OCI-LY7 (cell line): ENCODE measurements around the gene MTM1. TPM values are rescaled to one million over a fixed set of nuclear protein-coding genes. Genes with fewer than 3 reads are reported as not detected.

Experiments used
- BruUV-seq: library from RNA; stranded (reverse); fragments of 400-500 nt; replicated peaks from 2 replicates; lab custom pipeline; 2021; lab: Mats Ljungman, UMichigan
- CTCF ChIA-PET: fragments of 300-600 bp; sonication (Branson Sonifier 250); formaldehyde crosslinking; loops from one replicate; lab custom pipeline; 2022; ENCODE audit warnings: antibody characterized with exemption; ENCODE audit not compliant: unreplicated experiment; lab: Charles Lee
- POLR2A ChIA-PET: fragments of 300-600 bp; sonication (Branson Sonifier 250); formaldehyde crosslinking; loops from one replicate; lab custom pipeline; 2022; ENCODE audit warnings: antibody characterized with exemption; lab: Charles Lee
- DNase-seq: peaks from one replicate; pipeline ENCODE4 v3.0.0-alpha.2; 2015; ENCODE audit warnings: low spot score
- H2AFZ ChIP-seq: fragments of 200-600 bp; sonication (generic), shearing (Covaris generic); 2 replicates; pipeline ENCODE4 v1.6.1; 2014; ENCODE audit warnings: mild to moderate bottlenecking, antibody characterized with exemption, low read length, moderate library complexity
- H3K27ac ChIP-seq: fragments of 200-600 bp; sonication (generic); 2 replicates; pipeline ENCODE4 v1.5.1; 2014; ENCODE audit warnings: mixed run types, low read depth, mild to moderate bottlenecking, moderate library complexity, low read length, inconsistent platforms; ENCODE audit not compliant: poor library complexity, severe bottlenecking
- H3K36me3 ChIP-seq: fragments of 200-600 bp; sonication (generic); 2 replicates; pipeline ENCODE4 v1.6.1; 2014; ENCODE audit warnings: mild to moderate bottlenecking, antibody characterized with exemption, low read length, moderate library complexity, mixed read lengths; ENCODE audit not compliant: insufficient read depth
- H3K4me1 ChIP-seq: fragments of 200-600 bp; sonication (generic); 2 replicates; pipeline ENCODE4 v1.5.1; 2014; ENCODE audit warnings: mild to moderate bottlenecking, low read length; ENCODE audit not compliant: insufficient read depth, poor library complexity, severe bottlenecking
- H3K4me2 ChIP-seq: fragments of 200-600 bp; sonication (generic); 2 replicates; pipeline ENCODE4 v1.6.1; 2014; ENCODE audit warnings: mild to moderate bottlenecking, low read length
- H3K4me3 ChIP-seq: fragments of 200-600 bp; sonication (generic); 2 replicates; pipeline ENCODE4 v1.5.1; 2014; ENCODE audit warnings: mild to moderate bottlenecking, low read depth, low read length; ENCODE audit not compliant: poor library complexity, severe bottlenecking
- H3K79me2 ChIP-seq: fragments of 200-600 bp; sonication (generic); 2 replicates; pipeline ENCODE4 v1.6.1; 2016; ENCODE audit warnings: low read depth, mild to moderate bottlenecking, low read length, moderate library complexity, mixed read lengths; ENCODE audit not compliant: insufficient read depth
- H3K9me2 ChIP-seq: fragments of 200-600 bp; sonication (generic); 2 replicates; pipeline ENCODE4 v1.6.1; 2016; ENCODE audit warnings: mild to moderate bottlenecking, low read length, mixed read lengths; ENCODE audit not compliant: insufficient read depth
- H3K9me3 ChIP-seq: fragments of 200-600 bp; sonication (generic); 2 replicates; pipeline ENCODE4 v1.6.1; 2014; ENCODE audit warnings: mild to moderate bottlenecking, mixed run types, low read length, mixed read lengths
- H4K20me1 ChIP-seq: fragments of 200-600 bp; sonication (generic); 2 replicates; pipeline ENCODE4 v1.6.1; 2014; ENCODE audit warnings: mild to moderate bottlenecking, antibody characterized with exemption, low read length, moderate library complexity, mixed read lengths; ENCODE audit not compliant: insufficient read depth
- CTCF ChIP-seq: fragments of 200-600 bp; sonication (generic); conservative IDR thresholded peaks from 2 replicates; pipeline ENCODE4 v1.5.1; 2014; ENCODE audit warnings: mild to moderate bottlenecking, antibody characterized with exemption, low read length, moderate library complexity, mixed read lengths
- EZH2phosphoT487 ChIP-seq: fragments of 200-600 bp; sonication (generic); IDR thresholded peaks from 2 replicates; pipeline ENCODE4 v1.6.1; 2018; ENCODE audit warnings: low read depth, borderline replicate concordance, mild to moderate bottlenecking, mixed run types, antibody characterized with exemption, low read length, moderate library complexity, mixed read lengths
- intact Hi-C: fragments of 100-400 bp; cut with micrococcal nuclease; formaldehyde crosslinking; loops from one replicate; pipeline ENCODE4 v1.10.0; 2022; ENCODE audit not compliant: unreplicated experiment
- total RNA-seq, 2 experiments: library from RNA; depleted of rRNA in 1 of 2; stranded (reverse); fragments of >200 nt in 1 of 2; shearing (Covaris generic) in 1 of 2; gene quantifications; 2 replicates each; pipeline ENCODE4 v1.2.3, GENCODE V29; 2014 to 2022

MTM1 gene
- total RNA-seq, 2 experiments from 2014 or later: 6.0 to 19.7 TPM

DNA sequence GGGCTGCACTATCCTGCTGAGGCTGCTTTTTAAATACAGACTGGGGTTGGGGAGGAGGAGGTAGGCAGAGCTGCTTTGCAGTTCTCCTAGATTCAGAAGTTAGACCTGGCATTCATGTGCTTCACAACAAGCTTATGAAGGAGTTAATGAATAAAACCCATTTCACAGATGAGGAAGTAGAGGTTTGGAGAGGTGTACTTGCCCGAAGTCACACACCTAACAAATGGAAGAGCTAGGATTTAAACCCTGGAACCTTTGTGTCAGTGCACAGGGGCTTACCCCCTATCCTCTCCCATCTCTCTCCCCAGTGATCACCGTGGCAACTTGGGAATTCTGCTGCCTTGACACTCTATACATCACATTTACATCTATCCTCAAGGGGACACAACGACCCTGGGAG is 3.6 kb upstream of the MTM1 start:
- no peak overlapping the region for H3K27ac ChIP-seq
- no peak overlapping the region for H3K4me2 ChIP-seq
- DNase-seq: no peak
- no peaks in the 10 kb centered on the region for H3K9me3 ChIP-seq
- no peak overlapping the region for H3K4me3 ChIP-seq
- H2AFZ ChIP-seq: no peak overlapping the region
- BruUV-seq: no TSS peak
- intact Hi-C loops: no loop called here
- no peaks in the 10 kb centered on the region for H4K20me1 ChIP-seq
- peaks cover 9% of the 10 kb centered on the region for H3K4me1 ChIP-seq
- H3K79me2 ChIP-seq: peaks cover 8% of the 10 kb centered on the region; the same call in 1 of the 2 replicates
- CTCF ChIA-PET: no interaction called here
- TF ChIP-seq CTCF: no peak
- TF ChIP-seq EZH2phosphoT487: no peak
- H3K9me2 ChIP-seq: no peaks in the 10 kb centered on the region
- no peaks in the 10 kb centered on the region for H3K36me3 ChIP-seq
- POLR2A ChIA-PET: no interaction called here

- Histone ChIP-seq H3K9me2 (no peaks in the 10 kb centered on the region), H4K20me1 (no peaks in the 10 kb centered on the region), H3K36me3 (no peaks in the 10 kb centered on the region), H3K4me3 (no peak overlapping the region), H3K79me2 (peaks cover 8% of the 10 kb centered on the region; the same call in 1 of the 2 replicates), H3K27ac (no peak overlapping the region), H3K4me2 (no peak overlapping the region), H2AFZ (no peak overlapping the region), H3K9me3 (no peaks in the 10 kb centered on the region), H3K4me1 (peaks cover 17% of the 10 kb centered on the region)
- TF ChIP-seq EZH2phosphoT487: no peak
- no peak for TF ChIP-seq CTCF
- ChIA-PET CTCF (no interaction called here), POLR2A (no interaction called here)
- intact Hi-C loops: no loop called here
- no TSS peak for BruUV-seq
- DNase-seq: no peak
Observed at GRCh38 chrX:150565551-150565950, 2.9 kb upstream of the MTM1 start.

- no peak overlapping the region for H2AFZ ChIP-seq
- H3K4me2 ChIP-seq: no peak overlapping the region
- ChIA-PET CTCF (no interaction called here), POLR2A (no interaction called here)
- no peak for DNase-seq
- H3K4me1 ChIP-seq: peaks cover 29% of the 10 kb centered on the region
- BruUV-seq: no TSS peak
- H3K79me2 ChIP-seq: peaks cover 17% of the 10 kb centered on the region; the same call in 1 of the 2 replicates
- TF ChIP-seq EZH2phosphoT487 (no peak), CTCF (no peak)
- no peak overlapping the region for H3K4me3 ChIP-seq
- H3K9me2 ChIP-seq: no peaks in the 10 kb centered on the region
- H4K20me1 ChIP-seq: no peaks in the 10 kb centered on the region
- no peaks in the 10 kb centered on the region for H3K9me3 ChIP-seq
- intact Hi-C loops: no loop called here
- no peak overlapping the region for H3K27ac ChIP-seq
- no peaks in the 10 kb centered on the region for H3K36me3 ChIP-seq
Observed at GRCh38 chrX:150566734-150567182, 1.7 kb upstream of the MTM1 start.
